H1 (cell line): Measurements from ENCODE around the gene OSBPL9. TPM values are rescaled to one million over a fixed set of nuclear protein-coding genes. Genes with fewer than 3 reads are reported as not detected.

Experiments
- CTCF ChIA-PET: fragments of 300-600 bp; sonication (Branson Sonifier 250); formaldehyde crosslinking; loops from one replicate; lab custom pipeline; 2021; ENCODE audit not compliant: partially characterized antibody; lab: Charles Lee
- POLR2A ChIA-PET: fragments of 300-600 bp; sonication (Branson Sonifier 250); formaldehyde crosslinking; loops from one replicate; lab custom pipeline; 2021; ENCODE audit warnings: inconsistent platforms; ENCODE audit not compliant: partially characterized antibody; lab: Charles Lee
- DNase-seq, 2 experiments: peaks; one replicate each; pipeline versions ENCODE4 v3.0.0 to v3.0.0-alpha.2; 2010 to 2022; ENCODE audit warnings: low spot score in 2 of 2, low read depth in 1 of 2, mixed read lengths in 1 of 2
- FAIRE-seq: peaks from 2 replicates; lab custom pipeline; 2011; peaks lifted over from hg19 to GRCh38; lab: Jason Lieb, UNC
- H2AFZ ChIP-seq: 2 replicates; pipeline ENCODE4 v1.8.1; 2012; ENCODE audit warnings: low read length, inconsistent platforms
- H2AK5ac ChIP-seq: 2 replicates; pipeline ENCODE4 v1.6.1; 2013; ENCODE audit warnings: low read depth, low read length
- H2BK120ac ChIP-seq: replicated peaks from 2 replicates; pipeline ENCODE3; 2013; ENCODE audit warnings: low read depth, low read length, inconsistent platforms
- H2BK12ac ChIP-seq: 2 replicates; pipeline ENCODE4 v1.6.1; 2013; ENCODE audit warnings: low read depth, low read length
- H2BK15ac ChIP-seq: 2 replicates; pipeline ENCODE4 v1.6.1; 2013; ENCODE audit warnings: low read length
- H2BK20ac ChIP-seq: 2 replicates; pipeline ENCODE4 v1.6.1; 2013; ENCODE audit warnings: low read length
- H2BK5ac ChIP-seq: 2 replicates; pipeline ENCODE4 v1.6.1; 2013; ENCODE audit warnings: low read depth, low read length
- H3K14ac ChIP-seq: 2 replicates; pipeline ENCODE4 v1.6.1; 2013; ENCODE audit warnings: inconsistent platforms; ENCODE audit not compliant: insufficient read length
- H3K18ac ChIP-seq: 2 replicates; pipeline ENCODE4 v1.6.1; 2013; ENCODE audit warnings: low read length; ENCODE audit errors: extremely low read depth
- H3K23ac ChIP-seq: 2 replicates; pipeline ENCODE4 v1.6.1; 2013; ENCODE audit warnings: inconsistent platforms; ENCODE audit not compliant: insufficient read length
- H3K23me2 ChIP-seq: 2 replicates; pipeline ENCODE4 v1.6.1; 2013; ENCODE audit warnings: low read depth, low read length
- H3K27ac ChIP-seq: 2 replicates; pipeline ENCODE4 v1.6.1; 2011; ENCODE audit warnings: low read depth, low read length, inconsistent platforms
- H3K27me3 ChIP-seq, 4 experiments: replicated peaks in 1 of 4; 1 replicate in 1 of 4; 2 replicates in 3 of 4; pipeline versions ENCODE4 v1.6.1 to v1.8.1; 2011 to 2013; ENCODE audit warnings: low read length in 3 of 4, mild to moderate bottlenecking in 3 of 4, inconsistent platforms in 2 of 4, mixed read lengths in 2 of 4, moderate library complexity in 1 of 4; ENCODE audit not compliant: control insufficient read depth in 3 of 4, insufficient read depth in 3 of 4; ENCODE audit errors: extremely low read depth in 1 of 4
- H3K36me3 ChIP-seq, 4 experiments: 2 replicates each; pipeline versions ENCODE4 v1.6.1 to v1.8.1; 2011 to 2013; ENCODE audit warnings: mild to moderate bottlenecking in 4 of 4, low read length in 3 of 4, moderate library complexity in 2 of 4, control low read depth in 1 of 4, inconsistent platforms in 1 of 4; ENCODE audit not compliant: insufficient read depth in 4 of 4, control insufficient read depth in 2 of 4
- H3K4ac ChIP-seq: replicated peaks from 2 replicates; pipeline ENCODE3; 2013; ENCODE audit warnings: low read length, low read depth, mixed read lengths, inconsistent platforms; ENCODE audit not compliant: insufficient read length
- H3K4me1 ChIP-seq, 4 experiments: replicated peaks in 1 of 4; 1 replicate in 1 of 4; 2 replicates in 3 of 4; pipeline versions ENCODE4 v1.6.1 to v1.8.1; 2011 to 2013; ENCODE audit warnings: low read length in 3 of 4, inconsistent platforms in 2 of 4, mixed read lengths in 1 of 4; ENCODE audit not compliant: insufficient read depth in 4 of 4, control insufficient read depth in 3 of 4
- H3K4me2 ChIP-seq, 2 experiments: 2 replicates each; pipeline versions ENCODE4 v1.6.1 to v1.8.1; 2011 to 2013; ENCODE audit warnings: low read depth in 2 of 2, low read length in 2 of 2, control low read depth in 1 of 2, inconsistent platforms in 1 of 2, mild to moderate bottlenecking in 1 of 2; ENCODE audit not compliant: insufficient read depth in 1 of 2
- H3K4me3 ChIP-seq, 4 experiments: fragments of 200-600, 300-600 bp in 1 of 4; sonication (generic), shearing (Covaris generic), sonication (Bioruptor Twin) in 1 of 4; 2 replicates each; pipeline versions ENCODE4 v1.5.1 to v1.8.1; 2011 to 2016; ENCODE audit warnings: low read length in 4 of 4, low read depth in 3 of 4, control low read depth in 2 of 4, inconsistent platforms in 2 of 4, mild to moderate bottlenecking in 2 of 4, mixed read lengths in 1 of 4, moderate library complexity in 1 of 4; ENCODE audit not compliant: insufficient read depth in 2 of 4; ENCODE audit errors: extremely low read depth in 1 of 4
- H3K56ac ChIP-seq: replicated peaks from 2 replicates; pipeline ENCODE3; 2013; ENCODE audit warnings: low read depth, mild to moderate bottlenecking, mixed read lengths, low read length, inconsistent platforms; ENCODE audit not compliant: insufficient read length
- H3K79me1 ChIP-seq: 2 replicates; pipeline ENCODE4 v1.6.1; 2013; ENCODE audit warnings: low read depth, low read length, control low read depth
- H3K79me2 ChIP-seq, 2 experiments: 2 replicates each; pipeline versions ENCODE4 v1.6.1 to v1.8.1; 2012 to 2013; ENCODE audit warnings: low read length in 2 of 2, mild to moderate bottlenecking in 2 of 2, inconsistent platforms in 1 of 2; ENCODE audit not compliant: insufficient read depth in 2 of 2, control insufficient read depth in 1 of 2
- H3K9ac ChIP-seq, 4 experiments: replicated peaks in 1 of 4; 1 replicate in 1 of 4; 2 replicates in 3 of 4; pipeline versions ENCODE4 v1.6.1 to v1.8.1; 2011 to 2013; ENCODE audit warnings: low read depth in 3 of 4, low read length in 3 of 4, control low read depth in 2 of 4, mild to moderate bottlenecking in 2 of 4, moderate library complexity in 2 of 4, inconsistent platforms in 1 of 4; ENCODE audit errors: extremely low read depth in 1 of 4
- H3K9me3 ChIP-seq, 2 experiments: 2 replicates each; pipeline versions ENCODE4 v1.6.1 to v1.8.1; 2012 to 2013; ENCODE audit warnings: mild to moderate bottlenecking in 2 of 2, moderate library complexity in 2 of 2, control low read depth in 1 of 2, inconsistent platforms in 1 of 2, low read depth in 1 of 2, low read length in 1 of 2, mixed read lengths in 1 of 2; ENCODE audit not compliant: insufficient read depth in 2 of 2
- H4K20me1 ChIP-seq, 2 experiments: replicated peaks in 1 of 2; 2 replicates each; pipeline versions ENCODE3 to v1.8.1; 2011 to 2013; ENCODE audit warnings: inconsistent platforms in 2 of 2, low read length in 2 of 2, mild to moderate bottlenecking in 1 of 2; ENCODE audit not compliant: insufficient read depth in 2 of 2, control insufficient read depth in 1 of 2
- H4K5ac ChIP-seq: 2 replicates; pipeline ENCODE4 v1.6.1; 2013; ENCODE audit warnings: low read length, low read depth, mixed read lengths, inconsistent platforms; ENCODE audit not compliant: insufficient read length
- H4K8ac ChIP-seq: 2 replicates; pipeline ENCODE4 v1.8.0; 2013; ENCODE audit warnings: mild to moderate bottlenecking, moderate library complexity, low read length, inconsistent platforms; ENCODE audit not compliant: insufficient read depth; ENCODE audit errors: extremely low read depth
- H4K91ac ChIP-seq: replicated peaks from 2 replicates; pipeline ENCODE3; 2013; ENCODE audit warnings: low read length, mixed read lengths, inconsistent platforms; ENCODE audit not compliant: insufficient read length
- CBX5 ChIP-seq: fragments of 300-800, 300-1000 bp; sonication (generic); IDR thresholded peaks from 2 replicates; pipeline ENCODE4 v1.7.1; 2016; ENCODE audit warnings: antibody characterized with exemption, low read length, low read depth
- CREB1 ChIP-seq: IDR thresholded peaks from 2 replicates; pipeline ENCODE4 v1.6.1; 2012; ENCODE audit warnings: inconsistent platforms
- E2F6 ChIP-seq: IDR thresholded peaks from 2 replicates; pipeline ENCODE4 v1.6.1; 2012; ENCODE audit warnings: inconsistent platforms
- EGR1 ChIP-seq: IDR thresholded peaks from 2 replicates; pipeline ENCODE4 v1.6.1; 2011; ENCODE audit warnings: low read depth, low read length, borderline replicate concordance
- GABPA ChIP-seq: IDR thresholded peaks from 2 replicates; pipeline ENCODE4 v1.6.1; 2011; ENCODE audit warnings: mild to moderate bottlenecking, low read length, moderate library complexity, borderline replicate concordance; ENCODE audit not compliant: insufficient read depth
- KDM5A ChIP-seq: fragments of 200-600 bp; IDR thresholded peaks from 2 replicates; pipeline ENCODE4 v1.7.1; 2012; ENCODE audit warnings: mild to moderate bottlenecking, low read length, inconsistent platforms, mixed read lengths
- PHF8 ChIP-seq: fragments of 200-600 bp; sonication (generic); conservative IDR thresholded peaks from 2 replicates; pipeline ENCODE4 v1.7.1; 2012; ENCODE audit warnings: low read depth, mild to moderate bottlenecking, inconsistent platforms, low read length, moderate library complexity
- POU5F1 ChIP-seq: IDR thresholded peaks from 2 replicates; pipeline ENCODE4 v1.6.1; 2011; ENCODE audit warnings: low read depth, mild to moderate bottlenecking, low read length, moderate library complexity
- SUZ12 ChIP-seq: fragments of 200-600 bp; sonication (generic); IDR thresholded peaks from 2 replicates; pipeline ENCODE4 v1.6.1; 2012; ENCODE audit warnings: mild to moderate bottlenecking, inconsistent platforms, low read length, moderate library complexity, mixed read lengths
- TBP ChIP-seq: IDR thresholded peaks from 2 replicates; pipeline ENCODE4 v1.6.1; 2011; ENCODE audit warnings: low read depth, low read length, improper control_type of control experiment
- WGBS, 2 experiments: shearing (Covaris generic) in 1 of 2; methylation state at CpG; one replicate each; pipeline versions ENCODE4 v1.1.6 to v1.1.7; 2013 to 2015; ENCODE audit warnings: low lambda C conversion rate in 2 of 2, mixed read lengths in 2 of 2, inconsistent platforms in 1 of 2, low coverage in 1 of 2, missing lambda C conversion rate in 1 of 2; ENCODE audit not compliant: insufficient replicate concordance in 2 of 2, insufficient coverage in 1 of 2, insufficient read length in 1 of 2; ENCODE audit errors: extremely low coverage in 1 of 2, missing lambda C conversion rate in 1 of 2; 5-methylcytosine and 5-hydroxymethylcytosine counted together
- polyA plus RNA-seq, 7 experiments: library from polyadenylated mRNA; depleted of rRNA in 3 of 7; stranded (reverse) in 5 of 7; unstranded in 2 of 7; fragments of >200 nt in 5 of 7; fragments of 200-250 nt in 2 of 7; gene quantifications; 1 replicate in 5 of 7; 2 replicates in 1 of 7; 4 replicates in 1 of 7; pipeline versions ENCODE4 v1.2.1 to v1.2.3, GENCODE V29; 2011 to 2013; ENCODE audit warnings: missing spikeins in 2 of 7, mixed read lengths in 2 of 7
- total RNA-seq: library from RNA; stranded (reverse); fragmentation: NEBNext Ultra II Directional; extraction: Animal tissue kit (Norgen Biotek cat#: 25700); gene quantifications from 2 replicates; pipeline ENCODE4 v1.2.1, GENCODE V29; 2021

Gene OSBPL9
- total and polyA plus RNA-seq, 2 of the 8 experiments (the other 6 are each of a cell fraction or from before 2014, with no cell fraction given): 58.2 to 71.6 TPM

DNA sequence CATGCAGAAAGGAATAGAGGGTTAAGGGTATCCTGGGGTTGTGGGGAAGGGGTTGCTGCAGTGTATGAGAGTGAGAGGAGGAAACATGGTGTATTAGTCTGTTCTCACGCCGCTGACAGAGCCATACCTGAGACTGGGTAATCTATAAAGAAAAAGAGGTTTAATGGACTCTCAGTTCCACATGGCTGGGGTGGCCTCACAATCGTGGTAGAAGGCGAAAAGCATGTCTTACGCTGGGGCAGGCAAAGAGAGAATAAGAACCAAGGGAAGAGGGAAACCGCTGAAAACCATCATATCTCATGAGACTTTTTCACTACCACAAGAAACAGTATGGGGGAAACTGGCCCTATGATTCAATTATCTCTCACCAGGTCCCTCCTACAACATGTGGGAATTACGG lies 17.7 kb downstream of the OSBPL9 start:
- H2BK120ac ChIP-seq: no peak overlapping the region

More for the DNA sequence above, 17.7 kb downstream of the OSBPL9 start:
- no peak overlapping the region for H3K18ac ChIP-seq
- H4K91ac ChIP-seq: no peak overlapping the region
- H3K9me3 ChIP-seq: no peaks in the 10 kb centered on the region
- H3K23me2 ChIP-seq: no peaks in the 10 kb centered on the region
- TF ChIP-seq SUZ12 (no peak), E2F6 (no peak), CBX5 (no peak), POU5F1 (no peak), TBP (no peak), PHF8 (no peak), GABPA (no peak), CREB1 (no peak), EGR1 (no peak), KDM5A (no peak)
- H3K27ac ChIP-seq: no peak overlapping the region
- H2AK5ac ChIP-seq: no peak overlapping the region
- no peaks in the 10 kb centered on the region for H3K36me3 ChIP-seq
- FAIRE-seq: no peak
- no peak overlapping the region for H3K4me3 ChIP-seq
- H2BK5ac ChIP-seq: no peak overlapping the region
- no peaks in the 10 kb centered on the region for H3K27me3 ChIP-seq
- no peaks in the 10 kb centered on the region for H3K4me1 ChIP-seq
- no peak overlapping the region for H3K4ac ChIP-seq
- no peak overlapping the region for H4K5ac ChIP-seq
- no peak overlapping the region for H2BK12ac ChIP-seq
- no peak overlapping the region for H4K8ac ChIP-seq
- H3K56ac ChIP-seq: no peak overlapping the region
- H3K14ac ChIP-seq: no peak overlapping the region
- no peak overlapping the region for H2BK15ac ChIP-seq
- no peak for DNase-seq
- ChIA-PET POLR2A (no interaction called here), CTCF (no interaction called here)
- no peaks in the 10 kb centered on the region; the same call in 1 of the 2 replicates for H3K79me1 ChIP-seq
- peaks cover 0 to 5% of the 10 kb centered on the region in 2 experiments; a peak in 1 of 4 replicates for H3K79me2 ChIP-seq
- H2BK20ac ChIP-seq: no peak overlapping the region
- H3K23ac ChIP-seq: no peak overlapping the region
- 86% methylated on average over 7 of the region's 7 CpGs; no CpG with 5 or more reads in 1 of the 2 experiments for WGBS, 2 experiments
- no peak overlapping the region for H2AFZ ChIP-seq
- H3K9ac ChIP-seq: no peak overlapping the region
- peaks cover 1 to 4% of the 10 kb centered on the region in 2 experiments for H4K20me1 ChIP-seq
- no peak overlapping the region for H3K4me2 ChIP-seq
